ENCODE measurements around the gene ZNF800.

The ZNF800 gene

GRCh38 chr7:127347567-127348246, 44.8 kb downstream of the ZNF800 start:
- peak overlapping the region; percentile 59 for H3K4me3 Mint-ChIP-seq

GRCh38 chr7:127346575-127347256, 45.8 kb downstream of the ZNF800 start:
- peaks cover 11% of the 10 kb centered on the region for H3K4me1 Mint-ChIP-seq (ENCODE audit: low read depth)
- H3K4me3 Mint-ChIP-seq: peak overlapping the region; percentile 20
- peaks cover 4% of the 10 kb centered on the region for H3K36me3 Mint-ChIP-seq (ENCODE audit: low read depth)
- no peaks in the 10 kb centered on the region for H3K27me3 Mint-ChIP-seq
- peaks cover 4% of the 10 kb centered on the region for H3K9me3 Mint-ChIP-seq
- no peak overlapping the region for H3K27ac Mint-ChIP-seq

More at GRCh38 chr7:127347567-127348246, 44.8 kb downstream of the ZNF800 start:
- Mint-ChIP-seq H3K27ac (no peak overlapping the region), H3K4me1 (ENCODE audit: low read depth) (peaks cover 11% of the 10 kb centered on the region), H3K9me3 (no peaks in the 10 kb centered on the region), H3K27me3 (no peaks in the 10 kb centered on the region), H3K36me3 (ENCODE audit: low read depth) (peaks cover 6% of the 10 kb centered on the region)

GRCh38 chr7:127342596-127342995, 49.9 kb downstream of the ZNF800 start:
- H3K4me3 Mint-ChIP-seq: no peak overlapping the region
- peaks cover 12% of the 10 kb centered on the region for H3K27me3 Mint-ChIP-seq
- H3K4me1 Mint-ChIP-seq (ENCODE audit: low read depth): peaks cover 8% of the 10 kb centered on the region
- no peak overlapping the region for H3K27ac Mint-ChIP-seq
- peaks cover 4% of the 10 kb centered on the region for H3K9me3 Mint-ChIP-seq
- H3K36me3 Mint-ChIP-seq (ENCODE audit: low read depth): peaks cover 4% of the 10 kb centered on the region

- no peak overlapping the region for H3K4me3 Mint-ChIP-seq
- peaks cover 4% of the 10 kb centered on the region for H3K36me3 Mint-ChIP-seq (ENCODE audit: low read depth)
- no peak overlapping the region for H3K27ac Mint-ChIP-seq
- no peaks in the 10 kb centered on the region for H3K4me1 Mint-ChIP-seq (ENCODE audit: low read depth)
- peaks cover 4% of the 10 kb centered on the region for H3K9me3 Mint-ChIP-seq
- peaks cover 20% of the 10 kb centered on the region for H3K27me3 Mint-ChIP-seq
These were observed 54.4 kb downstream of the ZNF800 start for GRCh38 chr7:127338122-127338521.

GRCh38 chr7:127337581-127337980, 54.9 kb downstream of the ZNF800 start:
- Mint-ChIP-seq H3K27me3 (peaks cover 20% of the 10 kb centered on the region), H3K4me1 (ENCODE audit: low read depth) (no peaks in the 10 kb centered on the region), H3K36me3 (ENCODE audit: low read depth) (peaks cover 4% of the 10 kb centered on the region), H3K4me3 (no peak overlapping the region), H3K27ac (no peak overlapping the region), H3K9me3 (peaks cover 4% of the 10 kb centered on the region)

- peaks cover 28% of the 10 kb centered on the region for H3K27me3 Mint-ChIP-seq
- H3K4me1 Mint-ChIP-seq (ENCODE audit: low read depth): no peaks in the 10 kb centered on the region
- H3K4me3 Mint-ChIP-seq: no peak overlapping the region
- no peak overlapping the region for H3K27ac Mint-ChIP-seq
- no peaks in the 10 kb centered on the region for H3K36me3 Mint-ChIP-seq (ENCODE audit: low read depth)
- no peaks in the 10 kb centered on the region for H3K9me3 Mint-ChIP-seq
These were observed 56.0 kb downstream of the ZNF800 start for GRCh38 chr7:127336458-127336857.

GRCh38 chr7:127332880-127333279, 59.6 kb downstream of the ZNF800 start:
- Mint-ChIP-seq H3K4me3 (no peak overlapping the region), H3K36me3 (ENCODE audit: low read depth) (no peaks in the 10 kb centered on the region), H3K4me1 (ENCODE audit: low read depth) (no peaks in the 10 kb centered on the region), H3K27ac (no peak overlapping the region), H3K9me3 (no peaks in the 10 kb centered on the region), H3K27me3 (peaks cover 24% of the 10 kb centered on the region)

- Mint-ChIP-seq H3K27me3 (peaks cover 29% of the 10 kb centered on the region), H3K27ac (no peak overlapping the region), H3K4me1 (ENCODE audit: low read depth) (no peaks in the 10 kb centered on the region), H3K36me3 (ENCODE audit: low read depth) (no peaks in the 10 kb centered on the region), H3K4me3 (no peak overlapping the region), H3K9me3 (no peaks in the 10 kb centered on the region)
These were observed 62.4 kb downstream of the ZNF800 start for GRCh38 chr7:127330070-127330469.

- Mint-ChIP-seq H3K9me3 (no peaks in the 10 kb centered on the region), H3K27me3 (peaks cover 20% of the 10 kb centered on the region), H3K27ac (no peak overlapping the region), H3K36me3 (ENCODE audit: low read depth) (no peaks in the 10 kb centered on the region), H3K4me3 (no peak overlapping the region), H3K4me1 (ENCODE audit: low read depth) (peaks cover 11% of the 10 kb centered on the region)
These were observed 69.5 kb downstream of the ZNF800 start for GRCh38 chr7:127322832-127323493.

GRCh38 chr7:127322351-127322750, 70.2 kb downstream of the ZNF800 start:
- H3K4me1 Mint-ChIP-seq (ENCODE audit: low read depth): peaks cover 11% of the 10 kb centered on the region
- H3K9me3 Mint-ChIP-seq: no peaks in the 10 kb centered on the region
- H3K4me3 Mint-ChIP-seq: no peak overlapping the region
- peaks cover 19% of the 10 kb centered on the region for H3K27me3 Mint-ChIP-seq
- no peaks in the 10 kb centered on the region for H3K36me3 Mint-ChIP-seq (ENCODE audit: low read depth)
- no peak overlapping the region for H3K27ac Mint-ChIP-seq

- no peaks in the 10 kb centered on the region for H3K36me3 Mint-ChIP-seq (ENCODE audit: low read depth)
- peaks cover 11% of the 10 kb centered on the region for H3K4me1 Mint-ChIP-seq (ENCODE audit: low read depth)
- peaks cover 7% of the 10 kb centered on the region for H3K9me3 Mint-ChIP-seq
- H3K27ac Mint-ChIP-seq: no peak overlapping the region
- H3K27me3 Mint-ChIP-seq: peaks cover 22% of the 10 kb centered on the region
- H3K4me3 Mint-ChIP-seq: no peak overlapping the region
These were observed 71.5 kb downstream of the ZNF800 start for GRCh38 chr7:127320974-127321373.

Measured in stimulated activated naive CD8-positive, alpha-beta T cell treated with anti-CD3 and anti-CD28 coated beads, Interleukin-15, Interleukin-2, amounts not matched to agents 100 ng/mL and 50 ng/mL, for 24 hours (primary cell).